Hematopoietic multipotent progenitor cell treated with erythropoietin and hydrocortisone succinate and interleukin-3 and kit ligand, for 17 days (in vitro differentiated cells): ENCODE measurements around the gene OXCT2.
"Not testable (repeated sequence)": the region's sequence is repeated elsewhere in the genome, so short reads cannot be mapped to it uniquely, and the experiment has no call there.

ENCODE experiments used
- DNase-seq: peaks from one replicate; pipeline ENCODE4 v3.0.0-alpha.2; 2015; ENCODE audit warnings: low spot score

Gene OXCT2

GRCh38 chr1:39787468-39787867 lies 16.3 kb upstream of the OXCT2 start:
- DNase-seq, result no peak

- not testable (repeated sequence) for DNase-seq
These were observed 15.9 kb upstream of the OXCT2 start for GRCh38 chr1:39787108-39787375.

GRCh38 chr1:39786303-39787107 lies 15.4 kb upstream of the OXCT2 start:
- not testable (repeated sequence) for DNase-seq

- not testable (repeated sequence) for DNase-seq
These were observed 11.5 kb upstream of the OXCT2 start for GRCh38 chr1:39782685-39783084.

GRCh38 chr1:39782103-39782502 lies 11.0 kb upstream of the OXCT2 start:
- no peak for DNase-seq

- DNase-seq, result no peak
These were observed 10.2 kb upstream of the OXCT2 start for GRCh38 chr1:39781349-39781715.

- no peak for DNase-seq
These were observed 8.7 kb upstream of the OXCT2 start for GRCh38 chr1:39779821-39780220.

- DNase-seq, result no peak
These were observed 8.0 kb upstream of the OXCT2 start for GRCh38 chr1:39779137-39779536.

GRCh38 chr1:39778463-39779099 lies 7.4 kb upstream of the OXCT2 start:
- not testable (repeated sequence) for DNase-seq

- not testable (repeated sequence) for DNase-seq
These were observed 6.7 kb upstream of the OXCT2 start for GRCh38 chr1:39777896-39778295.

- no peak for DNase-seq
These were observed 6.2 kb upstream of the OXCT2 start for GRCh38 chr1:39777306-39777705.

GRCh38 chr1:39776886-39777285 lies 5.7 kb upstream of the OXCT2 start:
- no peak for DNase-seq

- no peak for DNase-seq
These were observed 5.2 kb upstream of the OXCT2 start for GRCh38 chr1:39776400-39776713.

- DNase-seq, result not testable (repeated sequence)
These were observed 4.7 kb upstream of the OXCT2 start for GRCh38 chr1:39775676-39776399.

GRCh38 chr1:39775141-39775540 lies 4.0 kb upstream of the OXCT2 start:
- not testable (repeated sequence) for DNase-seq

GRCh38 chr1:39773369-39773979 lies 2.3 kb upstream of the OXCT2 start:
- not testable (repeated sequence) for DNase-seq

GRCh38 chr1:39770100-39771021 lies 787 bp downstream of the OXCT2 start:
- DNase-seq, result not testable (repeated sequence)

- not testable (repeated sequence) for DNase-seq
These were observed 1.6 kb downstream of the OXCT2 start for GRCh38 chr1:39769502-39769901.

GRCh38 chr1:39766466-39766865 lies 4.7 kb downstream of the OXCT2 start:
- not testable (repeated sequence) for DNase-seq

- not testable (repeated sequence) for DNase-seq
These were observed 6.6 kb downstream of the OXCT2 start for GRCh38 chr1:39764512-39764911.

GRCh38 chr1:39763619-39764374 lies 7.4 kb downstream of the OXCT2 start:
- DNase-seq, result not testable (repeated sequence)
